WTC11 (cell line): ENCODE measurements around the gene SLC10A1.

Source experiments
- MAX ChIP-seq: sonication (generic); formaldehyde crosslinking; IDR thresholded peaks from 2 replicates; pipeline ENCODE4 v1.8.0; 2022; ENCODE audit warnings: mild to moderate bottlenecking, missing genetic modification reagents
- NFE2L1 ChIP-seq: sonication (generic); formaldehyde crosslinking; IDR thresholded peaks from 2 replicates; pipeline ENCODE4 v1.8.1; 2023; ENCODE audit warnings: missing genetic modification reagents
- TP53 ChIP-seq: sonication (generic); formaldehyde crosslinking; IDR thresholded peaks from 2 replicates; pipeline ENCODE4 v1.8.1; 2023; ENCODE audit warnings: mild to moderate bottlenecking, missing genetic modification reagents
- USF2 ChIP-seq: sonication (generic); formaldehyde crosslinking; IDR thresholded peaks from 2 replicates; pipeline ENCODE4 v1.8.1; 2023; ENCODE audit warnings: mild to moderate bottlenecking, missing genetic modification reagents, moderate library complexity
- ZNF232 ChIP-seq: sonication (generic); formaldehyde crosslinking; IDR thresholded peaks from 2 replicates; pipeline ENCODE4 v1.8.0; 2022; ENCODE audit warnings: mild to moderate bottlenecking, missing genetic modification reagents
- ZNF416 ChIP-seq: fragments of 250-450 bp; sonication (Bioruptor Pico); IDR thresholded peaks from 2 replicates; pipeline ENCODE4 v1.9.0; 2021; ENCODE audit warnings: mild to moderate bottlenecking, inconsistent platforms
- TF ChIP-seq, protein P1 (sequence below): fragments of 200-600 bp; IDR thresholded peaks from 2 replicates; pipeline ENCODE4 v1.8.0; 2022; ENCODE audit warnings: antibody characterized with exemption
- TF ChIP-seq, protein P2 (sequence below): sonication (generic); formaldehyde crosslinking; IDR thresholded peaks from 2 replicates; pipeline ENCODE4 v1.8.1; 2022; ENCODE audit warnings: low read depth, mild to moderate bottlenecking, moderate library complexity, missing genetic modification reagents, borderline replicate concordance

DNA sequence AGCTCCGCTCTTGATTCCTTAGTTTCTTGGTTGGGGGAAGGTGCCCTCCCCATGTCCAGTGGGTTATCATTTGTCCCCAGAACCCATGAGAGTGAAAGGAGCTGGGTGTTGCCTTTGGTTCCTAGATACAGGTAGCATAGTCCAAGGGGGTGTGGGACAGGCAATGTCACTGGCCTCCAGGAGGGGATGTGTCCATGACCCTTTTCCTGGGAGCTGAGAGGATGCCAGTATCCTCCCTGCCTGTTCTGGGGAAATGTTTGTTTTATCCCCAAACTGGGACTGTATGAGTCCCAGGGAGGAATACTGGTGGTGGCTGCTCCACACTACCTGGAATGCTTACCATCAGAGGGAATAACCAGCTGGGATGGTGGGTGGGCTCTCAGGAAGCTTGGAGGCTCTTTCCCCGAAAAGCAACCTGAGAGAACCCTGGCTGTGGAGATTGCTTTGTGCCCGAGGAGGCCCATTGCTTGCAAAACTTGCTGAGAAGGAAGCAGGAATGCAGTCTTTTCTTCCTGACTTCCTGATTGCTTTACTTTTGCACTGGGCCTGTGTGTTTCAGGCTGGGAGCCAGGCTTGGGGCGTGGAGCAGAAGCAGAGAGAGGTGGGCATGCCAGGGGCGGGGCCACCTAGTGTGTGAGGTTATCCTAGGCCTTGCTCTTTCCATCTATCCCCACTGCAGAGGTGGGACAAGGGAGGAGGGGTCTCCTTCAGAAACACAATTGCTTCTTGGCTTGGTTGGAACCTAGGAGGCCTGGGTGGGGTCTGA lies 715 bp upstream of the SLC10A1 start:
- TF ChIP-seq, protein P1, sequence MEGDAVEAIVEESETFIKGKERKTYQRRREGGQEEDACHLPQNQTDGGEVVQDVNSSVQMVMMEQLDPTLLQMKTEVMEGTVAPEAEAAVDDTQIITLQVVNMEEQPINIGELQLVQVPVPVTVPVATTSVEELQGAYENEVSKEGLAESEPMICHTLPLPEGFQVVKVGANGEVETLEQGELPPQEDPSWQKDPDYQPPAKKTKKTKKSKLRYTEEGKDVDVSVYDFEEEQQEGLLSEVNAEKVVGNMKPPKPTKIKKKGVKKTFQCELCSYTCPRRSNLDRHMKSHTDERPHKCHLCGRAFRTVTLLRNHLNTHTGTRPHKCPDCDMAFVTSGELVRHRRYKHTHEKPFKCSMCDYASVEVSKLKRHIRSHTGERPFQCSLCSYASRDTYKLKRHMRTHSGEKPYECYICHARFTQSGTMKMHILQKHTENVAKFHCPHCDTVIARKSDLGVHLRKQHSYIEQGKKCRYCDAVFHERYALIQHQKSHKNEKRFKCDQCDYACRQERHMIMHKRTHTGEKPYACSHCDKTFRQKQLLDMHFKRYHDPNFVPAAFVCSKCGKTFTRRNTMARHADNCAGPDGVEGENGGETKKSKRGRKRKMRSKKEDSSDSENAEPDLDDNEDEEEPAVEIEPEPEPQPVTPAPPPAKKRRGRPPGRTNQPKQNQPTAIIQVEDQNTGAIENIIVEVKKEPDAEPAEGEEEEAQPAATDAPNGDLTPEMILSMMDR: no peak
- TF ChIP-seq USF2 (CRISPR knock-in tag) (no peak), MAX (CRISPR knock-in tag) (no peak), ZNF232 (no peak), ZNF416 (CRISPR knock-in tag) (no peak), TP53 (no peak), NFE2L1 (CRISPR knock-in tag) (no peak)
- TF ChIP-seq, protein P2, sequence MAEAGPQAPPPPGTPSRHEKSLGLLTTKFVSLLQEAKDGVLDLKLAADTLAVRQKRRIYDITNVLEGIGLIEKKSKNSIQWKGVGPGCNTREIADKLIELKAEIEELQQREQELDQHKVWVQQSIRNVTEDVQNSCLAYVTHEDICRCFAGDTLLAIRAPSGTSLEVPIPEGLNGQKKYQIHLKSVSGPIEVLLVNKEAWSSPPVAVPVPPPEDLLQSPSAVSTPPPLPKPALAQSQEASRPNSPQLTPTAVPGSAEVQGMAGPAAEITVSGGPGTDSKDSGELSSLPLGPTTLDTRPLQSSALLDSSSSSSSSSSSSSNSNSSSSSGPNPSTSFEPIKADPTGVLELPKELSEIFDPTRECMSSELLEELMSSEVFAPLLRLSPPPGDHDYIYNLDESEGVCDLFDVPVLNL (CRISPR knock-in tag): no peak
